GM23338 (cell line): ENCODE data around the gene IBA57. TPM values are rescaled to one million over a fixed set of nuclear protein-coding genes. Genes with fewer than 3 reads are reported as not detected.

Experiments
- ATAC-seq: fragments of 200-7000 bp; cut with Tn5 transposase; 3 replicates; pipeline ENCODE4 v1.9.1; 2020
- DNase-seq: peaks from one replicate; pipeline ENCODE4 v3.0.0-alpha.2; 2015; ENCODE audit warnings: low spot score
- H2AFZ ChIP-seq: fragments of 200-600 bp; sonication (generic); 2 replicates; pipeline ENCODE4 v1.8.0; 2016; ENCODE audit warnings: antibody characterized with exemption, mild to moderate bottlenecking, moderate library complexity
- H3F3A ChIP-seq: fragments of 200-600 bp; sonication (generic); replicated peaks from 2 replicates; pipeline ENCODE4 v1.8.0; 2017; ENCODE audit warnings: antibody characterized with exemption, mixed run types, low read depth
- H3K27ac ChIP-seq: fragments of 200-600 bp; sonication (generic); 2 replicates; pipeline ENCODE4 v1.6.1; 2016; ENCODE audit warnings: low read depth
- H3K27me3 ChIP-seq: fragments of 200-600 bp; sonication (generic); 2 replicates; pipeline ENCODE4 v1.8.0; 2016; ENCODE audit warnings: mild to moderate bottlenecking, mixed run types, moderate library complexity; ENCODE audit not compliant: insufficient read depth
- H3K36me3 ChIP-seq: fragments of 200-600 bp; sonication (generic); 2 replicates; pipeline ENCODE4 v1.8.0; 2016; ENCODE audit warnings: mild to moderate bottlenecking; ENCODE audit not compliant: insufficient read depth
- H3K4me1 ChIP-seq: fragments of 200-600 bp; sonication (generic); 2 replicates; pipeline ENCODE4 v1.8.0; 2016; ENCODE audit warnings: mild to moderate bottlenecking, moderate library complexity; ENCODE audit not compliant: insufficient read depth
- H3K4me2 ChIP-seq: fragments of 200-600 bp; sonication (generic); 2 replicates; pipeline ENCODE4 v1.7.1; 2017; ENCODE audit warnings: mixed run types
- H3K4me3 ChIP-seq: fragments of 200-600 bp; sonication (generic); 2 replicates; pipeline ENCODE4 v1.6.1; 2016; ENCODE audit warnings: mixed run types
- H3K79me2 ChIP-seq: fragments of 200-600 bp; sonication (generic); replicated peaks from 2 replicates; pipeline ENCODE4 v1.8.0; 2017; ENCODE audit warnings: mild to moderate bottlenecking; ENCODE audit not compliant: insufficient read depth
- H3K9me2 ChIP-seq: fragments of 200-600 bp; sonication (generic); 2 replicates; pipeline ENCODE4 v1.8.0; 2017; ENCODE audit not compliant: insufficient read depth
- H4K20me1 ChIP-seq: fragments of 200-600 bp; sonication (generic); replicated peaks from 2 replicates; pipeline ENCODE4 v1.8.0; 2017; ENCODE audit warnings: mild to moderate bottlenecking; ENCODE audit not compliant: insufficient read depth
- H3K27ac Mint-ChIP-seq: 2 replicates; pipeline ENCODE4 v1.8.0; 2020; ENCODE audit warnings: inconsistent platforms, mild to moderate bottlenecking, moderate library complexity, mixed read lengths
- H3K27me3 Mint-ChIP-seq: 3 replicates; pipeline ENCODE4 v1.8.0; 2022; ENCODE audit warnings: low read depth, mild to moderate bottlenecking, moderate library complexity, mixed read lengths, inconsistent platforms; ENCODE audit not compliant: insufficient read depth, poor library complexity
- H3K36me3 Mint-ChIP-seq: 3 replicates; pipeline ENCODE4 v1.8.0; 2021; ENCODE audit warnings: low read depth, mild to moderate bottlenecking, inconsistent platforms, moderate library complexity, mixed read lengths
- H3K4me1 Mint-ChIP-seq: 3 replicates; pipeline ENCODE4 v1.8.0; 2020; ENCODE audit warnings: mild to moderate bottlenecking, inconsistent platforms, mixed read lengths
- H3K4me3 Mint-ChIP-seq: 3 replicates; pipeline ENCODE4 v1.8.0; 2021; ENCODE audit warnings: moderate library complexity, mild to moderate bottlenecking, inconsistent platforms, mixed read lengths
- H3K9me3 Mint-ChIP-seq: 3 replicates; pipeline ENCODE4 v1.8.0; 2020; ENCODE audit warnings: moderate library complexity, mild to moderate bottlenecking, inconsistent platforms, mixed read lengths
- CREB1 ChIP-seq: fragments of 250-450 bp; sonication (Bioruptor Pico); IDR thresholded peaks from 2 replicates; pipeline ENCODE4 v1.5.0; 2020; ENCODE audit warnings: low read depth, mild to moderate bottlenecking, moderate library complexity
- EZH2 ChIP-seq: fragments of 200-600 bp; sonication (generic); IDR thresholded peaks from one replicate; pipeline ENCODE4 v1.8.0; 2017; ENCODE audit warnings: antibody characterized with exemption, mild to moderate bottlenecking, low read depth; ENCODE audit not compliant: unreplicated experiment
- JUNB ChIP-seq: IDR thresholded peaks from one replicate; pipeline ENCODE4 v1.6.1; 2016; ENCODE audit warnings: antibody characterized with exemption; ENCODE audit not compliant: unreplicated experiment
- POLR2AphosphoS5 ChIP-seq: IDR thresholded peaks from 2 replicates; pipeline ENCODE4 v1.6.1; 2016; ENCODE audit warnings: antibody characterized with exemption, low read depth
- STAT1 ChIP-seq: IDR thresholded peaks from one replicate; pipeline ENCODE4 v1.6.1; 2016; ENCODE audit warnings: antibody characterized with exemption; ENCODE audit not compliant: unreplicated experiment
- ZNF331 ChIP-seq: fragments of 250-450 bp; sonication (Bioruptor Pico); IDR thresholded peaks from 2 replicates; pipeline ENCODE4 v1.5.0; 2020; ENCODE audit warnings: low read depth, mild to moderate bottlenecking, moderate library complexity
- polyA plus RNA-seq: library from polyadenylated mRNA; unstranded; fragments of >200 nt; fragmentation: Nextera tagmentation; extraction: Ambion mirVana; gene quantifications from 2 replicates; pipeline ENCODE4 v1.2.1, GENCODE V29; 2016
- total RNA-seq: library from RNA; depleted of rRNA; stranded (reverse); fragments of >200 nt; shearing (Covaris generic); gene quantifications from 2 replicates; pipeline ENCODE4 v1.2.3, GENCODE V29; 2014
- TF ChIP-seq, protein P1 (sequence below): IDR thresholded peaks from 2 replicates; pipeline ENCODE4 v1.6.1; 2016; ENCODE audit warnings: antibody characterized with exemption
- TF ChIP-seq, protein P2 (sequence below), 2 experiments: fragments of 200-600 bp in 1 of 2; sonication (generic) in 1 of 2; conservative IDR thresholded peaks; 2 replicates each; pipeline versions ENCODE4 v1.5.1 to v1.6.1; 2016 to 2017; ENCODE audit warnings: antibody characterized with exemption in 2 of 2, low read depth in 2 of 2, mild to moderate bottlenecking in 2 of 2, moderate library complexity in 1 of 2
- TF ChIP-seq, protein P3 (sequence below): IDR thresholded peaks from one replicate; pipeline ENCODE4 v1.6.1; 2018; ENCODE audit warnings: antibody characterized with exemption; ENCODE audit not compliant: unreplicated experiment
- TF ChIP-seq, protein P4 (sequence below): fragments of 250-450 bp; sonication (Bioruptor Pico); IDR thresholded peaks from 2 replicates; pipeline ENCODE4 v1.5.0; 2020; ENCODE audit warnings: mild to moderate bottlenecking, moderate library complexity

Gene IBA57
- total and polyA plus RNA-seq, 2 experiments from 2014 or later, result 1.1 to 10.3 TPM

DNA sequence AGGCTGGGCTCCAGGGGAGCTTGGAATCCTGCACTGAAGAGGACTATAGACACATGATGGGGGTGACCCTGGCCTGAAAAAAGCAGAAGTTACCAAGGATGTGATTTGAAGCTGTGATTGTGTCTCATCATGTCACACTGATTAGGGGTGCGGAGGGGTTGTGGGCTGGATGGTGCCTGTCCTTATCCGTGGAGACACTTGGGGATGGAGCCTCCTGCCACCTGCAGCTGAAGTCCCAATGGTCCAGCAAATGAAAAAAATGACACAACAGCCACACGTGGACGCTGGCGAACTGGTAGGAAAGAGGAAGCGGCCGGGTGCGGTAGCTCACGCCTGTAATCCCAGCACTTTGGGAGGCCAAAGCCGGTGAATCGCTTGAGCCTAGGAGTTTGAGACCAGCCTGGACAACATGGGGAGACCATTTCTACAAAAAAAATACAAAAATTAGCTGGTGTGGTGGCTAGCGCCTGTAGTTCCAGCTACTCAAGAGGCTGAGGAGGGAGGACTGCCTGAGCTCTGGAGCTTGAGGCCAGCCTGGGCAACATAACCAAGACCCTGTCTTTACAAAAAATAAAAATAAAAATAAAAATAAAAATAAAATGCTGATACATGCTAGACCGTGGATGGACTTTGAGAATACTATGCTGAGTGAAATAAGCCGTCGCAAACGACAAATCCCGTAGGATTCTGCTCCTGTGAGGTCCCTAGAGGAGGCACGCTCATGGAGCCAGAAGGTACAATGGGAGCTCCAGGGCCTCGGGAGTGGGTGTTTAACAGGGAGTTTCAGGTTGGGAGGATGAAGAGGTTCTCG lies 838 bp upstream of the IBA57 start:
- Histone ChIP-seq H3K36me3 (no peaks in the 10 kb centered on the region), H3K4me1 (peaks cover 8% of the 10 kb centered on the region; the same call in 1 of the 2 replicates), H3K79me2 (peaks cover 16% of the 10 kb centered on the region), H3K4me2 (peak overlapping the region; percentile 90), H4K20me1 (no peaks in the 10 kb centered on the region; the same call in 1 of the 2 replicates), H3K9me2 (no peaks in the 10 kb centered on the region), H3K4me3 (peak overlapping the region; percentile 82), H2AFZ (peak overlapping the region; percentile 97; the same call in 1 of the 2 replicates), H3K27ac (no peak overlapping the region; the same call in 1 of the 2 replicates), H3F3A (0 out of 2 replicates have a peak, but pooled peaks cover 2% of the 10 kb centered on the region), H3K27me3 (0 out of 2 replicates have a peak, but pooled peaks cover 4% of the 10 kb centered on the region)
- DNase-seq (no peak), ATAC-seq (peak; percentile 1; the same call in 2 of the 3 replicates)
- TF ChIP-seq, protein P1, sequence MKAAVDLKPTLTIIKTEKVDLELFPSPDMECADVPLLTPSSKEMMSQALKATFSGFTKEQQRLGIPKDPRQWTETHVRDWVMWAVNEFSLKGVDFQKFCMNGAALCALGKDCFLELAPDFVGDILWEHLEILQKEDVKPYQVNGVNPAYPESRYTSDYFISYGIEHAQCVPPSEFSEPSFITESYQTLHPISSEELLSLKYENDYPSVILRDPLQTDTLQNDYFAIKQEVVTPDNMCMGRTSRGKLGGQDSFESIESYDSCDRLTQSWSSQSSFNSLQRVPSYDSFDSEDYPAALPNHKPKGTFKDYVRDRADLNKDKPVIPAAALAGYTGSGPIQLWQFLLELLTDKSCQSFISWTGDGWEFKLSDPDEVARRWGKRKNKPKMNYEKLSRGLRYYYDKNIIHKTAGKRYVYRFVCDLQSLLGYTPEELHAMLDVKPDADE, result no peak
- TF ChIP-seq CREB1 (no peak), EZH2 (no peak), JUNB (no peak), ZNF331 (CRISPR knock-in tag) (no peak), STAT1 (no peak), POLR2AphosphoS5 (no peak)
- TF ChIP-seq, protein P2, sequence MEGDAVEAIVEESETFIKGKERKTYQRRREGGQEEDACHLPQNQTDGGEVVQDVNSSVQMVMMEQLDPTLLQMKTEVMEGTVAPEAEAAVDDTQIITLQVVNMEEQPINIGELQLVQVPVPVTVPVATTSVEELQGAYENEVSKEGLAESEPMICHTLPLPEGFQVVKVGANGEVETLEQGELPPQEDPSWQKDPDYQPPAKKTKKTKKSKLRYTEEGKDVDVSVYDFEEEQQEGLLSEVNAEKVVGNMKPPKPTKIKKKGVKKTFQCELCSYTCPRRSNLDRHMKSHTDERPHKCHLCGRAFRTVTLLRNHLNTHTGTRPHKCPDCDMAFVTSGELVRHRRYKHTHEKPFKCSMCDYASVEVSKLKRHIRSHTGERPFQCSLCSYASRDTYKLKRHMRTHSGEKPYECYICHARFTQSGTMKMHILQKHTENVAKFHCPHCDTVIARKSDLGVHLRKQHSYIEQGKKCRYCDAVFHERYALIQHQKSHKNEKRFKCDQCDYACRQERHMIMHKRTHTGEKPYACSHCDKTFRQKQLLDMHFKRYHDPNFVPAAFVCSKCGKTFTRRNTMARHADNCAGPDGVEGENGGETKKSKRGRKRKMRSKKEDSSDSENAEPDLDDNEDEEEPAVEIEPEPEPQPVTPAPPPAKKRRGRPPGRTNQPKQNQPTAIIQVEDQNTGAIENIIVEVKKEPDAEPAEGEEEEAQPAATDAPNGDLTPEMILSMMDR (conservative IDR thresholded peaks at IDR 0.05; ENCODE audit: low read depth in 2 of 2), result no peak
- TF ChIP-seq, protein P3, sequence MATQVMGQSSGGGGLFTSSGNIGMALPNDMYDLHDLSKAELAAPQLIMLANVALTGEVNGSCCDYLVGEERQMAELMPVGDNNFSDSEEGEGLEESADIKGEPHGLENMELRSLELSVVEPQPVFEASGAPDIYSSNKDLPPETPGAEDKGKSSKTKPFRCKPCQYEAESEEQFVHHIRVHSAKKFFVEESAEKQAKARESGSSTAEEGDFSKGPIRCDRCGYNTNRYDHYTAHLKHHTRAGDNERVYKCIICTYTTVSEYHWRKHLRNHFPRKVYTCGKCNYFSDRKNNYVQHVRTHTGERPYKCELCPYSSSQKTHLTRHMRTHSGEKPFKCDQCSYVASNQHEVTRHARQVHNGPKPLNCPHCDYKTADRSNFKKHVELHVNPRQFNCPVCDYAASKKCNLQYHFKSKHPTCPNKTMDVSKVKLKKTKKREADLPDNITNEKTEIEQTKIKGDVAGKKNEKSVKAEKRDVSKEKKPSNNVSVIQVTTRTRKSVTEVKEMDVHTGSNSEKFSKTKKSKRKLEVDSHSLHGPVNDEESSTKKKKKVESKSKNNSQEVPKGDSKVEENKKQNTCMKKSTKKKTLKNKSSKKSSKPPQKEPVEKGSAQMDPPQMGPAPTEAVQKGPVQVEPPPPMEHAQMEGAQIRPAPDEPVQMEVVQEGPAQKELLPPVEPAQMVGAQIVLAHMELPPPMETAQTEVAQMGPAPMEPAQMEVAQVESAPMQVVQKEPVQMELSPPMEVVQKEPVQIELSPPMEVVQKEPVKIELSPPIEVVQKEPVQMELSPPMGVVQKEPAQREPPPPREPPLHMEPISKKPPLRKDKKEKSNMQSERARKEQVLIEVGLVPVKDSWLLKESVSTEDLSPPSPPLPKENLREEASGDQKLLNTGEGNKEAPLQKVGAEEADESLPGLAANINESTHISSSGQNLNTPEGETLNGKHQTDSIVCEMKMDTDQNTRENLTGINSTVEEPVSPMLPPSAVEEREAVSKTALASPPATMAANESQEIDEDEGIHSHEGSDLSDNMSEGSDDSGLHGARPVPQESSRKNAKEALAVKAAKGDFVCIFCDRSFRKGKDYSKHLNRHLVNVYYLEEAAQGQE, result no peak
- TF ChIP-seq, protein P4, sequence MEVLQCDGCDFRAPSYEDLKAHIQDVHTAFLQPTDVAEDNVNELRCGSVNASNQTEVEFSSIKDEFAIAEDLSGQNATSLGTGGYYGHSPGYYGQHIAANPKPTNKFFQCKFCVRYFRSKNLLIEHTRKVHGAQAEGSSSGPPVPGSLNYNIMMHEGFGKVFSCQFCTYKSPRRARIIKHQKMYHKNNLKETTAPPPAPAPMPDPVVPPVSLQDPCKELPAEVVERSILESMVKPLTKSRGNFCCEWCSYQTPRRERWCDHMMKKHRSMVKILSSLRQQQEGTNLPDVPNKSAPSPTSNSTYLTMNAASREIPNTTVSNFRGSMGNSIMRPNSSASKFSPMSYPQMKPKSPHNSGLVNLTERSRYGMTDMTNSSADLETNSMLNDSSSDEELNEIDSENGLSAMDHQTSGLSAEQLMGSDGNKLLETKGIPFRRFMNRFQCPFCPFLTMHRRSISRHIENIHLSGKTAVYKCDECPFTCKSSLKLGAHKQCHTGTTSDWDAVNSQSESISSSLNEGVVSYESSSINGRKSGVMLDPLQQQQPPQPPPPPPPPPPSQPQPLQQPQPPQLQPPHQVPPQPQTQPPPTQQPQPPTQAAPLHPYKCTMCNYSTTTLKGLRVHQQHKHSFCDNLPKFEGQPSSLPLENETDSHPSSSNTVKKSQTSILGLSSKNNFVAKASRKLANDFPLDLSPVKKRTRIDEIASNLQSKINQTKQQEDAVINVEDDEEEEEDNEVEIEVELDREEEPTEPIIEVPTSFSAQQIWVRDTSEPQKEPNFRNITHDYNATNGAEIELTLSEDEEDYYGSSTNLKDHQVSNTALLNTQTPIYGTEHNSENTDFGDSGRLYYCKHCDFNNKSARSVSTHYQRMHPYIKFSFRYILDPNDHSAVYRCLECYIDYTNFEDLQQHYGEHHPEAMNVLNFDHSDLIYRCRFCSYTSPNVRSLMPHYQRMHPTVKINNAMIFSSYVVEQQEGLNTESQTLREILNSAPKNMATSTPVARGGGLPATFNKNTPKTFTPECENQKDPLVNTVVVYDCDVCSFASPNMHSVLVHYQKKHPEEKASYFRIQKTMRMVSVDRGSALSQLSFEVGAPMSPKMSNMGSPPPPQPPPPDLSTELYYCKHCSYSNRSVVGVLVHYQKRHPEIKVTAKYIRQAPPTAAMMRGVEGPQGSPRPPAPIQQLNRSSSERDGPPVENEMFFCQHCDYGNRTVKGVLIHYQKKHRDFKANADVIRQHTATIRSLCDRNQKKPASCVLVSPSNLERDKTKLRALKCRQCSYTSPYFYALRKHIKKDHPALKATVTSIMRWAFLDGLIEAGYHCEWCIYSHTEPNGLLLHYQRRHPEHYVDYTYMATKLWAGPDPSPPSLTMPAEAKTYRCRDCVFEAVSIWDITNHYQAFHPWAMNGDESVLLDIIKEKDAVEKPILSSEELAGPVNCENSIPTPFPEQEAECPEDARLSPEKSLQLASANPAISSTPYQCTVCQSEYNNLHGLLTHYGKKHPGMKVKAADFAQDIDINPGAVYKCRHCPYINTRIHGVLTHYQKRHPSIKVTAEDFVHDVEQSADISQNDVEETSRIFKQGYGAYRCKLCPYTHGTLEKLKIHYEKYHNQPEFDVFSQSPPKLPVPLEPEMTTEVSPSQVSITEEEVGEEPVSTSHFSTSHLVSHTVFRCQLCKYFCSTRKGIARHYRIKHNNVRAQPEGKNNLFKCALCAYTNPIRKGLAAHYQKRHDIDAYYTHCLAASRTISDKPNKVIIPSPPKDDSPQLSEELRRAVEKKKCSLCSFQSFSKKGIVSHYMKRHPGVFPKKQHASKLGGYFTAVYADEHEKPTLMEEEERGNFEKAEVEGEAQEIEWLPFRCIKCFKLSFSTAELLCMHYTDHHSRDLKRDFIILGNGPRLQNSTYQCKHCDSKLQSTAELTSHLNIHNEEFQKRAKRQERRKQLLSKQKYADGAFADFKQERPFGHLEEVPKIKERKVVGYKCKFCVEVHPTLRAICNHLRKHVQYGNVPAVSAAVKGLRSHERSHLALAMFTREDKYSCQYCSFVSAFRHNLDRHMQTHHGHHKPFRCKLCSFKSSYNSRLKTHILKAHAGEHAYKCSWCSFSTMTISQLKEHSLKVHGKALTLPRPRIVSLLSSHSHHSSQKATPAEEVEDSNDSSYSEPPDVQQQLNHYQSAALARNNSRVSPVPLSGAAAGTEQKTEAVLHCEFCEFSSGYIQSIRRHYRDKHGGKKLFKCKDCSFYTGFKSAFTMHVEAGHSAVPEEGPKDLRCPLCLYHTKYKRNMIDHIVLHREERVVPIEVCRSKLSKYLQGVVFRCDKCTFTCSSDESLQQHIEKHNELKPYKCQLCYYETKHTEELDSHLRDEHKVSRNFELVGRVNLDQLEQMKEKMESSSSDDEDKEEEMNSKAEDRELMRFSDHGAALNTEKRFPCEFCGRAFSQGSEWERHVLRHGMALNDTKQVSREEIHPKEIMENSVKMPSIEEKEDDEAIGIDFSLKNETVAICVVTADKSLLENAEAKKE (CRISPR knock-in tag), result no peak
- Mint-ChIP-seq H3K27ac (peak overlapping the region; percentile 97), H3K9me3 (no peaks in the 10 kb centered on the region), H3K4me1 (peaks cover 10% of the 10 kb centered on the region; the same call in 2 of the 3 replicates), H3K4me3 (peak overlapping the region; percentile 85), H3K27me3 (peaks cover 3% of the 10 kb centered on the region), H3K36me3 (no peaks in the 10 kb centered on the region; the same call in 2 of the 3 replicates)
